Measurements from ENCODE around the gene NEK3. TPM values are rescaled to one million over a fixed set of nuclear protein-coding genes. Genes with fewer than 3 reads are reported as not detected.
"Not testable (repeated sequence)": the region's sequence is repeated elsewhere in the genome, so short reads cannot be mapped to it uniquely, and the experiment has no call there.

NEK3 gene
- total RNA-seq, 1 donor from 2014 or later = 7.1 TPM

DNA sequence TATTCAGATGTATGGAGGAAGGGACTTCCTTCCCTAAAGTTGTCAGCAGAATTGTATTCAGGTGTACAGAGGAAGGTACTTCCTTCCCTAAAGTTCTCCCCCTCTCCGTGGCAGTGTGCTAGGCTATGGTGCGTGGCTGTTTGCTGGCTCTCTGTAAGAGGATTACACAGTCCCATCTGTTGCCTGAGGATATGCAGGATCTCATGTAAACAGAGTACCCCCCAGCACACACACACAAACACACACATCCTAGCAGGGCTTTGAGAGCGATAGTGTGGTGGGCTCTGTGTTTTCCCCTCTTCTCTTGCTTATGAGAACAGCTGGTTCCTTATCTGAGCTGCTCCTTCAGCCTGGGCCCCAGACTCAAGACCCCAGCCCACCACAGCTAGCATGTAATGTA, 40.8 kb downstream of the NEK3 start:
- intact Hi-C loops (cut with micrococcal nuclease) = no loop called here
- H3K36me3 Mint-ChIP-seq (ENCODE audit: low read depth) = no peaks in the 10 kb centered on the region
- peak; percentile 49 for DNase-seq

DNA sequence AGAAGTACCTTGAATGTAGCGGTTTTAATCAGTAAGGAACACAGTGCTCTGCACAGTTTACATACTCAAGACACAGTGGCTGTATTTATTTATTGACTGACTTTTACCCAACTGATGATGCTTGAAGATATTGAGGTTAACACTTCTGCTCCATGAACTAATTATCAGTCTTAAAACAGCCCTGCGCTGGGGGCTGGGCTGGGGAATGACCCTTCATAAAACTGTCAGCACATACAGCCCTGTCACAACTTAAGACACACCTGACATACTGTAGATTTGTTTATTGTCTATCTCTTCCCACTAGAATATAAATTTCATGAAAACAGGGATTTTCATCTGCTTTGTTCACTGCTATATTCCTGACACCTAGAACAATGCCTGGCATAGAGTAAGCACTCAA, 41.3 kb downstream of the NEK3 start:
- Mint-ChIP-seq H3K4me3 (no peak overlapping the region), H3K27me3 (peaks cover 20% of the 10 kb centered on the region), H3K27ac (no peak overlapping the region), H3K9me3 (no peaks in the 10 kb centered on the region), H3K4me1 (no peaks in the 10 kb centered on the region), H3K36me3 (ENCODE audit: low read depth) (no peaks in the 10 kb centered on the region)
- peak; percentile 40 for DNase-seq
- intact Hi-C loops (cut with micrococcal nuclease) = no loop called here

More for the DNA sequence above, 40.8 kb downstream of the NEK3 start:
- Mint-ChIP-seq H3K27me3 (peaks cover 21% of the 10 kb centered on the region), H3K9me3 (no peaks in the 10 kb centered on the region), H3K27ac (no peak overlapping the region), H3K4me1 (no peaks in the 10 kb centered on the region), H3K4me3 (no peak overlapping the region)

DNA sequence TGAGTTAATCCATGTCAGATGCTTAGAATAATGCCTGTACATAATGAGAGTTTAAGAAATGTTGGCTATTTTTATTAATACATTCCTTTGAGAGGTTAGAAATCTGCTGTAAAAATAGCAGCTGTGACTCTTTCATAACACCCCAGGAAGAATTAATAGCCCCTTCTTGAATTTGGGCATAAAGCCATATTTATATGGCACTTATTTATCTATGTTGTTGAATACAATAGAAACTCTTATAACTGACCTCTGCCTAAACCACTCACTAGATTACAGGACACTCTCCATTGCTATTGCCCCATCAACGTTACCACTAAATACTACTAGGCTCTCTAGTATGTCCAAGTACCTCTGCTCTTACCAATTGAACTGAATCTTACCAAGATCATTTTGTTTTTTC, 46.8 kb downstream of the NEK3 start:
- Mint-ChIP-seq H3K9me3 (no peaks in the 10 kb centered on the region), H3K27ac (no peak overlapping the region), H3K4me3 (no peak overlapping the region), H3K36me3 (ENCODE audit: low read depth) (no peaks in the 10 kb centered on the region), H3K27me3 (peaks cover 31% of the 10 kb centered on the region), H3K4me1 (no peaks in the 10 kb centered on the region)
- no peak for DNase-seq
- intact Hi-C loops (cut with micrococcal nuclease) = no loop called here

DNA sequence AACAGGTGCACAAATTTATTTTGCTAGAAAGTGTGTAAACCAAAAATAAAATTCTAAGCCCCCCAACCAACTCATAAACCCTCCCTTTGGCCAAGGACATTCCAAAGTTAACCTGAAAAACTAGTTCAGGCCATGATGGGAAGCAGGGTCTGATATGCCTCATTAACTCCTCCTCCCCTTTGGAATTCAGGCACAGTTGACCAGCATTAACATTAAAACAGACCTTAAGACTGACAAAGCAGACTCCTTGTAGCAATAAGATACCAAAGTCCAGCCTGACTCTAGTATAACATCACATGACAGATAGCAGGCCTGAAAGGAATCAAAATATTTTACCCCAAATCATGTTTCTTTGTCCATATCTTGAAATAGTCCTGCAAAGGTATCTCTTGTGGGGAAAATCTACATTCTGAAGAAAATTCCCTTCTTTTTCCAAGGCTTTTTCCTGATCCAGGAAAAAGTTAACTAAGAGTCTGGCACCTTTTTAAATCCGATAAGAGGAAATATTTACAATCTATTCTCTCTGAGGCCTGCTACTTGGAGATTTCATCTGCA, 50.2 kb downstream of the NEK3 start:
- H3K27me3 Mint-ChIP-seq = peaks cover 26% of the 10 kb centered on the region

DNA sequence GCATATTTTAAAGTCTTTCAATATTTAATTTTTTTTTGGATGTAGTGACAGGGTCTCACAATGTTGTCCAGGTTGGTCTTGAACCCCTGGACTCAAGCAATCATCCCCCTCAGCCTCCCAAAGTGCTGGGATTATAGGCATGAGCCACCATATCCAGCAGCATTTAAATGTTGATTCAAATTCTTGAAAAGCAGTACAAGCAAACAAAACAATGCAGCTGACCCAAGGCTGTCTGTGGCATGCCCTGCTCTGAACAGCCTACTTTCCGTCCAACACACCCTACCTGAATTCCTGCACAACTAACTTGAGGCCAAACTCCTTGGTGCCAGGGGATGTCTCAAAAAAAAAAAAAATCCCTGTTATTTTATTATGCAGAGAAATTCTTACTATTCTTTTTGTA, 53.6 kb downstream of the NEK3 start:
- H3K27me3 Mint-ChIP-seq = peaks cover 11% of the 10 kb centered on the region
- intact Hi-C loops (cut with micrococcal nuclease) = no loop called here
- no peaks in the 10 kb centered on the region for H3K9me3 Mint-ChIP-seq
- peak; percentile 21 for DNase-seq
- H3K4me3 Mint-ChIP-seq = no peak overlapping the region
- H3K4me1 Mint-ChIP-seq = no peaks in the 10 kb centered on the region
- no peaks in the 10 kb centered on the region for H3K36me3 Mint-ChIP-seq (ENCODE audit: low read depth)
- H3K27ac Mint-ChIP-seq = no peak overlapping the region

More for the DNA sequence above, 50.2 kb downstream of the NEK3 start:
- Mint-ChIP-seq H3K27ac (no peak overlapping the region), H3K4me1 (no peaks in the 10 kb centered on the region), H3K4me3 (no peak overlapping the region), H3K36me3 (ENCODE audit: low read depth) (no peaks in the 10 kb centered on the region), H3K9me3 (no peaks in the 10 kb centered on the region)
- peak; percentile 20 for DNase-seq
- intact Hi-C loops (cut with micrococcal nuclease) = no loop called here

DNA sequence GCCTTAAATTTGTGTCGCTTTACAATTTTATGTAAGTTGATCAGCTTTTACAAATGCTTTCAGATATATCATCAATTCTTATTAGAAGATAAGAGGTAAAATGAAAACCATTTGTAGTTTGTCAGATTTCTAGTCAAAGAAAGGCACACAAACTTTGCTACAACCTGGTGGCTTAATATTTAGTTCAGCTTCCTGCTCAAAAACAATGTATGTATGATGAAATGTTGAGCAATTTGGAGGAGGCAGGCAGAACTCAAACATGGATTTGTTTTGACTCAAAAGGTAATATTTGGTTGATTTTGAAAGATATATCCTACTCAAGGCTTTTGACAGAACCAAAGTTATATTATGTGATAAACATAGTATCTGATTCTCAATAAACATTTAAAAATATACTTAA, 54.8 kb downstream of the NEK3 start:
- H3K27me3 Mint-ChIP-seq = peaks cover 5% of the 10 kb centered on the region
- intact Hi-C loops (cut with micrococcal nuclease) = no loop called here
- H3K36me3 Mint-ChIP-seq (ENCODE audit: low read depth) = no peaks in the 10 kb centered on the region
- no peak overlapping the region for H3K4me3 Mint-ChIP-seq
- H3K4me1 Mint-ChIP-seq = no peaks in the 10 kb centered on the region
- peak; percentile 6 for DNase-seq
- H3K9me3 Mint-ChIP-seq = no peaks in the 10 kb centered on the region
- no peak overlapping the region for H3K27ac Mint-ChIP-seq

DNA sequence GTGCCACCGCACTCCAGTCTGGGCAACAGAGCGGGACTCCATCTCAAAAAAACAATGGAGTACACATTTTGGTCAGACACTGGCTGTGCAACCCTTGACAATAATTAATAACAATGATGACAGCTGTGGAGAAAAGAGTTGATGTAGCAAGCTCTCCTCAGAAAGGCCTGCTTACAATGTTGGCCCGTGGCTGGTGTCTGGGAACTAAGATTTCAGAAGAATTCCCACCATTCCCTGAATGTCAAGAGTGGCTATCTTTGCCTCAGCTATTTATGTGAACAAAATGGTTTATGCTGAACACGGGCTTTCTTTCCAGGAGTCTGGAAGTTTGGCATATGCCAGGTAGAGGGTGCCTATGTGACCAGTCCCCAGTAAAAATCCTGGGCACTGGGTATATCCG, 56.0 kb downstream of the NEK3 start:
- no peaks in the 10 kb centered on the region for H3K27me3 Mint-ChIP-seq
- no peak overlapping the region for H3K4me3 Mint-ChIP-seq
- no peak overlapping the region for H3K27ac Mint-ChIP-seq
- no peaks in the 10 kb centered on the region for H3K9me3 Mint-ChIP-seq
- no peaks in the 10 kb centered on the region for H3K4me1 Mint-ChIP-seq
- no peaks in the 10 kb centered on the region for H3K36me3 Mint-ChIP-seq (ENCODE audit: low read depth)
- DNase-seq = peak; percentile 25
- intact Hi-C loops (cut with micrococcal nuclease) = no loop called here

DNA sequence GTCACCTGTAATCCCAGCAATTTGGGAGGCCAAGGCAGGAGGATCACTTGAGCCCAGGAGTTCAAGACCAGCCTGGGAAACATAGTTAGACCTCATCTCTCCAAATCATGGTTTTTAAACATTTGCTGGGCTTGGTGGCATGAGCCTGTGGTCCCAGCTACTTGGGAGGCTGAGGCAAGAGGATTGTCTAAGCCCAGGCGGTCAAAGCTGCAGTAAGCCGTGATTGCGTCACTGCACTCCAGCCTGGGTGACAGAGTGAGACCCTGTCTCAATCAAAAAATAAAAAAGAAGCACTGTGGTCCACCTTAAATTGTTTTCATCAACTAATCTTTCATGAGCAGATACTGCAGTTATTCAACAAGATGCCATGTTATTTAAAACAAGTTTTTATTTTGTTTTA, 57.0 kb downstream of the NEK3 start:
- H3K36me3 Mint-ChIP-seq (ENCODE audit: low read depth); H3K27me3 Mint-ChIP-seq; H3K9me3 Mint-ChIP-seq; intact Hi-C loops (cut with micrococcal nuclease); H3K4me1 Mint-ChIP-seq; H3K27ac Mint-ChIP-seq; H3K4me3 Mint-ChIP-seq: not testable (repeated sequence)
- DNase-seq = peak; percentile 20

DNA sequence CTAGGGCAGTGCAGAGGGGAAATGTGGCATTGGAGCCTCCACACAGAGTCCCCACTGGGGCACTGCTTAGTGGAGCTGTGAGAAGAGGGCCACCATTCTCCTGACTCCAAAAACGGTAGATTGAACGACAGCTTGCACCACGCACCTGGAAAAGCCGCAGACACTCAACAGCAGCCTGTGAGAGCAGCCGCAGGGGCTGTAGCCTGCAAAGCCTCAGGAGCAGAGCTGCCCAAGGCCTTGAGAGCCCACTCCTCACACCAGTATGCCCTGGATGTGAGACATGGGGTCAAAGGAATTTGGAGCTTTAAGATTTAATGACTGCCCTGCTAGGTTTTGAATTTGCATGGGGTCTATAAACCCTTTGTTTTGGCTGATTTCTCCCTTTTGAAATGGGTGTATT, 62.2 kb downstream of the NEK3 start:
- intact Hi-C loops (cut with micrococcal nuclease) = no loop called here
- no peak for DNase-seq

DNA sequence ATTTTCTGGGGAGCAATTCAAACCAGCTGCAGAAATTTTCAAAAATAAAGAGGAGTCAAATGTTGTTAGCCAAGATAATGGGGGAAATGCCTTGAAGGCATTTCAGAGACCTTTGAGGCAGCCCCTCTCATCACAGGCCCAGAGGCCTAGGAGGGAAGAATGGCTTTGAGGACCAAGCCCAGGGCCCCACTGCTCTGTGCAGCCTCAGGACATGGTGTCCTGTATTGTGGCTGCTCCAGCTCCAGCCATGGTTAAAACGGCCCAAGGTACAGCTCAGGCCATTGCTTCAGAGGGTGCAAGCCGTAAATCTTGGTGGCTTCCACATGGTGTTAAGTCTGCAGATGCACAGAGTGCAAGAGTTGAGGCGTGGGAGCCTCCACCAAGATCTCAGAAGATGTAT, 62.6 kb downstream of the NEK3 start:
- Mint-ChIP-seq H3K9me3 (no peaks in the 10 kb centered on the region), H3K36me3 (ENCODE audit: low read depth) (no peaks in the 10 kb centered on the region), H3K4me1 (no peaks in the 10 kb centered on the region), H3K27me3 (peaks cover 2% of the 10 kb centered on the region), H3K4me3 (no peak overlapping the region), H3K27ac (no peak overlapping the region)
- DNase-seq = no peak
- intact Hi-C loops (cut with micrococcal nuclease) = no loop called here

More for the DNA sequence above, 62.2 kb downstream of the NEK3 start:
- Mint-ChIP-seq H3K4me1 (no peaks in the 10 kb centered on the region), H3K27me3 (peaks cover 1% of the 10 kb centered on the region), H3K4me3 (no peak overlapping the region), H3K36me3 (ENCODE audit: low read depth) (no peaks in the 10 kb centered on the region), H3K27ac (no peak overlapping the region), H3K9me3 (no peaks in the 10 kb centered on the region)

DNA sequence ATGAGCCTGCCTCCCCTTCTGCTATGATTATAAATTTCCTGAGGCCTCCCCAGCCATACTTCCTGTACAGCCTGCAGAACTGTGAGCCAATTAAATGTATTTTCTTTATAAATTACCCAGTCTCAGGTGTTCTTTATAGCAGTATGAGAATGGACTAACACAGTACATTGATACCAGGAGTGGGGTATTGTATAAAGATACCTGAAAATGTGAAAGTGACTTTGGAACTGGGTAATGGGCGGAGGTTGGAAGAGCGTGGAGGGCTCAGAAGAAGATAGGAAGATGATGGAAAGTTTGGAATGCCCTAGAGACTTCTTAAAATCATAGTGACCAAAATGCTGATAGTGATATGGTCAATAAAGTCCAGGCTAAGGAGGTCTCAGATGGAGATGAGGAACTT, 63.3 kb downstream of the NEK3 start:
- H3K9me3 Mint-ChIP-seq = no peaks in the 10 kb centered on the region
- no peak overlapping the region for H3K4me3 Mint-ChIP-seq
- no peaks in the 10 kb centered on the region for H3K4me1 Mint-ChIP-seq
- intact Hi-C loops (cut with micrococcal nuclease) = no loop called here
- peaks cover 2% of the 10 kb centered on the region for H3K27me3 Mint-ChIP-seq
- H3K27ac Mint-ChIP-seq = no peak overlapping the region
- no peaks in the 10 kb centered on the region for H3K36me3 Mint-ChIP-seq (ENCODE audit: low read depth)
- no peak for DNase-seq

DNA sequence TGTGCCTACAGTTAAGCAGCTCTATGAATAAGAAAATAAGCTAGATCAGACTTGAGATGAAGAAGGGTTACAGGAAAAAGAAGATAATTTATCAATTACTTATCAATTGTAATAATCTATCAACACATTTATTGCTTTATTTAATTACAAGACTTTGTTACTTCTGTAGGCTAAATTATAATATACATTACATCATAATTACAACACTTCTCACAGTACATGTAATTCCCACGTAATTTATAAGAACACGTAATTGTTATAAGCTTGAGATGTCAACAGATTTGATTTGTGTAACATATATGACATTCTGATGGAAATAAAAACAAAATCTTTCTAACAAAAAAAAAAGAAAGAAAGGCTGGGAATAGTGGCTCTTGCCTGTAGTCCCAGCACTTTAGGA, 67.3 kb downstream of the NEK3 start:
- H3K36me3 Mint-ChIP-seq (ENCODE audit: low read depth) = no peaks in the 10 kb centered on the region
- no peak overlapping the region for H3K4me3 Mint-ChIP-seq
- H3K27me3 Mint-ChIP-seq = peaks cover 2% of the 10 kb centered on the region
- H3K27ac Mint-ChIP-seq = no peak overlapping the region
- no peaks in the 10 kb centered on the region for H3K4me1 Mint-ChIP-seq
- intact Hi-C loops (cut with micrococcal nuclease) = no loop called here
- no peaks in the 10 kb centered on the region for H3K9me3 Mint-ChIP-seq
- DNase-seq = no peak

DNA sequence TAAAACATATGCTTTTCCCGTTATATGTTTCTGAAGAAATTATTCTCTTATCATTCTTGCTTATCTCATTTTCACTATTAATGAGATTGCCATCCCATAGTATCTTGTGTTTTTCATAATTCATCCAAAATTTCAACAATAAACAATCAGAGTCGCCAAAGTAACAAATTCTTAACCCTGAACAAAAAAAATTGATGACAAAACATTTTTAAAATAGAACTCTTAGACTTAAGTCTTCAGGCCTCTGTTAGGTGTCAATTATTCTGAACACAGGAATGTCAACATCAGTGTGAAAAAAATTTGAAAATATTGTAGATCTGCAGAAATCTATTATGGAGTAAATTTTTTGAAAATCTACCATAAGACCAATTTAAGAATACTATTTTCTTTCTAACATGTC, 67.9 kb downstream of the NEK3 start:
- DNase-seq = no peak
- Mint-ChIP-seq H3K4me1 (no peaks in the 10 kb centered on the region), H3K4me3 (no peak overlapping the region), H3K36me3 (ENCODE audit: low read depth) (no peaks in the 10 kb centered on the region), H3K27me3 (peaks cover 2% of the 10 kb centered on the region), H3K9me3 (no peaks in the 10 kb centered on the region), H3K27ac (no peak overlapping the region)
- intact Hi-C loops (cut with micrococcal nuclease) = no loop called here

DNA sequence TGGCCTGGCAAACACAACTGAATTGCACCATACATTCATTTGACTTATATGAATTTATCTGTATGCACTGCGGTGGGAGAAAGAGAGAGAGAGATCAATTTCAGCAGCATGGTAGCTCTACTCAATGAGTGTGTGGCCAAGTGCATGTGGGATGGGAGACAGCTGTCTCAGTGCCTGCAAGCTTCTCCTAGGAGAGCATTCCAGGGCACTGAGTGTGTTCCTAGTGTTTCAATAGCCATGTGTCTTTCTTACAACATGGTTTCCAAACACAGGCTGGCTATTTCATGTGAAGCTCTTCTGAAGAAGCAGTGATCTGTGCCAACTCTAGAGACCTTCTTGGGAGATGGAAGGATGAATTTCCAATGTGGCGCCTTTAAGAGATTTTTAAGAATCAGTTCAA, 74.0 kb downstream of the NEK3 start:
- Mint-ChIP-seq H3K4me1 (no peaks in the 10 kb centered on the region), H3K9me3 (no peaks in the 10 kb centered on the region), H3K36me3 (ENCODE audit: low read depth) (no peaks in the 10 kb centered on the region), H3K27me3 (peaks cover 3% of the 10 kb centered on the region), H3K4me3 (no peak overlapping the region), H3K27ac (no peak overlapping the region)
- intact Hi-C loops (cut with micrococcal nuclease) = no loop called here
- peak; percentile 18 for DNase-seq

DNA sequence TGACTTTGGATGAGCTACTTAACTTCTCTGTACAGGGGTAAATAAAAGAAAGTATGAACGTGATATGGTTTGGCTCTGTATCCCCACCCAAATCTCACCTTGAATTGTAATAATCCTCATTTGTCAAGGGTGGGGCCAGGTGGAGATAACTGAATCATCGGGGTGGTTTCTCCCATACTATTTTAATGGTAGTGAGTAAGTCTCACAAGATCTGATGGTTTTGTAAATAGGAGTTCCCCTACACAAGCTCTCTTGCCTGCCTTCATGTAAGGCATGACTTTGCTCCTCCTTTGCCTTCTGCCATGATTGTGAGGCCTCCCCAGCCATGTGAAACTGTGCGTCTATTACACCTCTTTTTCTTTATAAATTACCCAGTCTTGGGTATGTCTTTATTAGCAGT, 74.4 kb downstream of the NEK3 start:
- peak; percentile 22 for DNase-seq
- H3K27me3 Mint-ChIP-seq, H3K9me3 Mint-ChIP-seq: not testable (repeated sequence)

More for the DNA sequence above, 74.4 kb downstream of the NEK3 start:
- H3K4me1 Mint-ChIP-seq; H3K27ac Mint-ChIP-seq; H3K4me3 Mint-ChIP-seq; intact Hi-C loops (cut with micrococcal nuclease); H3K36me3 Mint-ChIP-seq (ENCODE audit: low read depth): not testable (repeated sequence)

Data from activated CD4-positive, alpha-beta T cell treated with anti-CD3 and anti-CD28 coated beads, Interleukin-2, amount 10 ng/mL, durations not matched to agents 24 days and 14 days (primary cell).